DMS114 treated with DMSO at 0.1 percent for 48 hours (cell line): ENCODE measurements around the gene KLHL35.

Experiments
- DNase-seq: peaks from one replicate; lab custom pipeline; 2025; ENCODE audit not compliant: unreplicated experiment; lab: John Stamatoyannopoulos, UW

The KLHL35 gene

DNA sequence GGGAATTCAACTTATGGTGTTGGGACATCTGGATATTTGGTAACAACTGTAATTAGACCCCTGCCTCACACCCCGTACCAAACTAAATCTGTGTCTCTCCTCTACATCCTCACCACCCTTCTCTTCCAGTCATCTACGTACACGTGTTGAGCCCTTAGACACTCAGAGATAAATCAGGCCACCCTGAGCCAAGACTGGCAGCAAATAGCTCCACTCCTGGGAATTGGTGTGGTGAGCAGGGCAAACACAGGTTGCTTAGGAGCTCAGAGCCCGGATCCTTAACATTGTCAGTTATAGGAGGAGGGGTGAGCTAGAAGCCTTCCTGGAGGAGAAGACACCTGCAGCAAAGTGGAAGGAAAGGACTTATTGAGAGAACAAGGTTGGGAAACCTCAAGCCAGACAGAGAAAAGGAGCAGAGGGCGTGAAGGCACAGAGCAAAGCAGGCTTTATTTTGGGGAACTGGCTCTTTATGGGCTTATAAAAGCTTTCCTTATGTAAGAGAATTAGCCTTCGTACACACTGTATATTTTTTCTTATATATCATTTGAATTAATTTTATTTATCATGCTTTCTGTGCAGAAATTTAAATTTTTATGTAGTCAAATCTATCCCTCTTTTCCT, 36.9 kb upstream of the KLHL35 start:
- no peak for DNase-seq

- no peak for DNase-seq
Observed at GRCh38 chr11:75468534-75469340, 35.7 kb upstream of the KLHL35 start.

DNA sequence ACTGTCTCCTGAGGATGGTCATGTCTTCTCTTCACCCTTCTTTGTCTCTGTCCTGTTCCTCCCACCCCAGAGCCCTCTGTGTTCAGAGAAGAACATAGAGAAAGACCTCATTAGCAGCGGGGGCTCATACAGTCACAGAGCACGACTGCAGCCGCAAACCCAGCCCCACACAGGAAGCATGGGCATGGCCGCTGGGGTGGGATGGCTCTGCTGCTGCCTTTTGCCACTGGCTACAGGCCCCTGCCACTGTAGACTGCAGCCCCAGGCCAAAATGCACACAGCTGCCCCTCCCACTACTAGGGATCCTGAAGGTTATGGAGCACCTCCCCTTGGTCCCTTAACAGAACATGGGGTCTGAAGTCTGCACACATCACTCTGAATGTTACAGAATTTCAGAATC, 34.9 kb upstream of the KLHL35 start:
- no peak for DNase-seq

- no peak for DNase-seq
Observed at GRCh38 chr11:75467311-75467710, 34.3 kb upstream of the KLHL35 start.

GRCh38 chr11:75465701-75466531, 32.9 kb upstream of the KLHL35 start:
- DNase-seq: no peak

- DNase-seq: no peak
Observed at GRCh38 chr11:75463106-75463774, 30.2 kb upstream of the KLHL35 start.

DNA sequence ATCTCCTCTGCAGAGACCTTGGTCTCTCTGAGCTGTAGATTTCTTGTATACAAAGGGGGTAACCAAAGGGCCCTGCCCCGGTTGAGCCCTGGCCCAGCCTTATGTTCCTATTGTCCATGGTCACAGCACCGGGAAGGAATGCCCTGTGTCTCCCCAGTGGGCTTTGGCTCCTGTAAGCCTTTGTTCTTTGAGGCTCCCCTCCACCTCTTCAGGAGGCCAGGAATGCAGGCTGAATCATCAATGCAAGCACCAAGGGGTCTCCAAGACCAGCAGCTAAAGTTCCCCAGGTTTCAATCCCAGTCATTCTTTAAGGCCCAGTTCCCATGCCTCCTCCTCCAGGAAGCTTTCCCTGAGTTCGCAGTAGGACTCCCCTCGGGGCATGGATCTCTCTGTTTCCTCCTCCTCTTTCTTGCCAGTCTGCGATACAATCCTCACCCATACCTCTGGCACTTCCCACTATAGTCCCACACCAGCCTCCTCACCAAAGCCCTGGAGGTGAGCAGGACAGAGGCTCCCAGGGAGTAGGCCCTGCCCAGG, 29.2 kb upstream of the KLHL35 start:
- DNase-seq: no peak

DNA sequence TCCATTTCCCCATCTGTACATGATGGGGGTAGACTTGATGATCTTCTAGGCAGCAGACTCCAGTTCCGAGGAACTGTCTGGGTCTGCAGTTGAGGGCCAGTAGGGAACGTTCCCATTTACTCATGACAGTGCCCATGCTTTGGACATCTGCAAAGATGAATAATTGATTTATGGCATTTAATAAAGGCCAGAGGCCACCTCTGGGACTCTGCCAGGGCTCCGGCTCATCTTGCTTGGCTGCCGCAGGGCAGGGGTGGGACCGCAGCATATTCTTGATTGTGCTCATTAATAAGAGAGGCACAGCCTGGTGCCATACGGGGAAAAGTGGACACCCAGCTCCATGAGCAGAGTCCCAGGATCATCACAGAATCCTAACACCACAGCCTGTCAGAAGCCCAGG, 28.1 kb upstream of the KLHL35 start:
- no peak for DNase-seq

DNA sequence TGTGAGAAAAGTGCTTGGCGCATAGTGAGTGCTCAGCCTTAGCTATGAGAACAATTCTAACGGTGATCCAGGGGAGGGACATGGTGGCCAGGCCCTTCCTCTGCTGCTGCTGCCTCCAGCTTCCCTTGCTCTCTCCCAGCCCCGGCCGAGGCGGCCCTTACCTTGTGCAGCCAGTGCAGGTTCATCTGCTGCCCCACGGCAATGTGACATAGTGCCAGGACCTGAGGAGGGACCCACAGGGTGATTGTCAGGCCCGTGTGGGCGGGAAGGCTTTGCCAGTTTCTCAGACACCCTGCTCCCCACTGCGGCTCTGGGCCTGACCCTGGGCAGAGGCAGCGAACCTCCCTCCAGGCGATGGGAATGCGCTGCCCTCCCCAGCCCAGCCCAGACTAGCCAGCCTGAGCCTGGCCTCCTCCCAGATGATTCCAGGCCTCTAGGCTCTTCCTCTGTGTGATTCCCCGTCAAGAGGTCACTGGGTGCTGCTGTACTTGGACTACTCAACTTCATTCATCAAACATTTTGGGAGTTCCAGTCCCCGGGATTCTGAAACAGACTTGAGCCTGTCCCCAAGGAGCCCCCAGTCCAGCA, 23.7 kb upstream of the KLHL35 start:
- DNase-seq: no peak

GRCh38 chr11:75454987-75455386, 22.0 kb upstream of the KLHL35 start:
- no peak for DNase-seq

DNA sequence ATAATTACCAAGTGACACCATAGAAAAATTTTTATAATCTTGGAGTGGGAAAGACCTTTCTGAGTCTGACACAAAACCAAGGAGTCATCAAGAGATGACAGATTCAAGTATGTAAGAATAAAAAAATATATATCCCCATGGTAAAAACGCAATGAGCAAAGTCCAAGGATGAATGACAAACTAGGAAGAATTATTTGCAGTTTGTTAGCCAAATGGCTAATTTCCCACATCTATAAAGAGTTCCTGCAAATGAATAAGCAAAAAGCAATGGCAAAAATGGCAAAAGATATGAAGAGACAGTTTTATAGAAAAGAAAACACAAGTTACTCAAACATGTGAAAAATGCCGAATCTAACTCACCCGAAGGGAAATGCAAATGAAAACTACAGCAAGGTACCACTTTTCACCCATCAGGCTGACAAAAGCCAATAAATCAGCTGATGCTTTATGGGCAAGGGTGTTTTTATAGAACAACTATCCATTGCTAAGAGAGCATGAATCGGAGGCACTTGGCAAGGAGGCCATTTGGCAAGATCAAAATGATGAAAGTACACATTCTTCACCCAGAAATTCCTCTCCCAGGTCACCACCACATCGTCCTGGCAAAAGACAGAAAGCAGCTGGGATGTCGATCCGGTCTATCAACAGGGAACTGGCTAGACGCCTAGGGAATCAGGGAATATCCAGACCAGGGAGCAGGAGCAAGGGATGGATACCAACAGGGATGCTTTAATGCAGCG, 21.1 kb upstream of the KLHL35 start:
- no peak for DNase-seq

DNA sequence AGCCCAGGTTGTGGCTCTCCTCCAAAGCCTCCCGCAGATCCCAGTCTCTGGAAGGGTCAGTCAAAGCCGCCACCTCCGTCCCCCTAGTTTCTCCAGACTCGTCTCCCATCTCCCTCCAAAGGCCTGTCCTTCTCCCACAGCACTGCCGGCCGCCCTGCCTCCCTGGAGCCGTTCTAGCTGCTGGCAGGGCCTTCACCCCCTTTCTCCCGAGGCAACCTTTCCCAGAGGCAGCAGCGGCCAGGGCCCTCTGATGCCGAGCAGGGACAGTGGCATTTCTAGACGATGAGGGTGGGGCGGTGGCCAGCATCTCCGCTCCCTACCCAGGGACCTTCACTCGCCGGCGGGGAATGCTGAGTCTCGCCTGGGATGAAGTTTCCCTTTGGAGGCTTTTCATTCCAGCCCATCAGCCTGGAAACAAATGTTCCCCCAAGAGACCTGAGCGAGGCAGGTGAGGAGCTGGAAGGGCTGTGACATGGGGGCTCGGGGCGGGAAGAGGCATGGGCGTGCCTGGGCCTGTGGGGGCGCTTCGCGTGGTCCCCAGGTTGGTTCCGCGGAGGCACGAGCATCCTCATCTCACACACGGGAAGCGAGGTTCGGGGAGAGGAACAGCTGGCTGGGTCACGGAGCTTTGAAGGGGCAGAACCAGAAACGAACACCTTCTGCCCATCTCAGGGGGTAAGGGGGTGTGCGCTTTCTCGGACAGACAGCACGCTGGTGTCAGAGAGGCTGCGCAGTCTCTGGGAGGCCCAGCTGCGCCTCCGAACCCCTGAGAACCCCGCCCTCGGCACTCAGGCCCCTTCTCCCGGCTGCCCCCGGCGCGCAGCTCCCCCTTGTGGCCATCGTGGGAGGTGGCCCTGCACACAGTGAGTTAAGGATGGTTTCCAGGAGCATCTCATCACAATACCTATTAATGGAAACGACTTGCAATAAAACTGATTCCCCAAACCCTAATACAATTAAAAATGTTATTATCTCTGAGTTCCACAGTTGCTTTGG, 18.1 kb upstream of the KLHL35 start:
- DNase-seq: no peak

- no peak for DNase-seq
Observed at GRCh38 chr11:75450236-75450635, 17.2 kb upstream of the KLHL35 start.

- DNase-seq: no peak
Observed at GRCh38 chr11:75449776-75450175, 16.8 kb upstream of the KLHL35 start.

DNA sequence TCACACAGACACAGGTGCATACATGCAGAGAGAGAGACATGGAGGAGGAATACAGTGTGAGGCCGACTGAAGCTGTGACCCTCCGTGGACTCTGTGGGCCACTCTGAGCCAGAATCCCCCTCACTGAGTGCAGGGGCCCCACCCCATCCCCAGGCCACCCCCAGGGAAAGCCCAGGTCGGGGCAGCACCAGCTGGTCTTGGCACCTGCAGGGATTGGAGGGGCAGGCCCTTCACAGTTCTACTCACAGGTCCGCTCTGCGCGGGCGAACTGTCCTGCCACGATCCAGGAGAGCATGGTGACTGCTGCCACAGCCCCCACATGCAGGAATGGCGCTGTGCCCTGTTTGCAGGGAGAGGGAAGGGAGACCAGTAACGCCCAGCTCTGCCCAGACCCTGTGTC, 16.3 kb upstream of the KLHL35 start:
- no peak for DNase-seq

DNA sequence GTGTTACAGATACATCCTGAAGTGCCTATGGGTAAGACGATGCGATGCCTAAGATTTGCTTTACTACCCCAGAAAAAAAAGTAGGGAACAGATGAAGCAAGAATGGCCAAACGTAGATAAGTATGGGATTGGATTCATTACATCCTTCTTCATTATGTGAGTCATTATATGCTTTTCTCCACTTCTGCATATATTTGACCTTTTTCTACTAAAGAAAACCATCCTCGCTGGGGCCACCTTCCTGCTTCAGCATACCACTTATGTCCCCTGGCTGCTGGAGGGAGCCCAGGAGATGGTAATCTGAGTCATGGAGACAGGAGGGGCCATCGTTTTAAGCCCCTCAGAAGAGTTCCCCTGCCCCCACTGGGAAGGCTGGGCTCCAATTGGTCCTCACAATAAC, 14.4 kb upstream of the KLHL35 start:
- DNase-seq: no peak

GRCh38 chr11:75445315-75445953, 12.4 kb upstream of the KLHL35 start:
- peak; percentile 34 for DNase-seq

DNA sequence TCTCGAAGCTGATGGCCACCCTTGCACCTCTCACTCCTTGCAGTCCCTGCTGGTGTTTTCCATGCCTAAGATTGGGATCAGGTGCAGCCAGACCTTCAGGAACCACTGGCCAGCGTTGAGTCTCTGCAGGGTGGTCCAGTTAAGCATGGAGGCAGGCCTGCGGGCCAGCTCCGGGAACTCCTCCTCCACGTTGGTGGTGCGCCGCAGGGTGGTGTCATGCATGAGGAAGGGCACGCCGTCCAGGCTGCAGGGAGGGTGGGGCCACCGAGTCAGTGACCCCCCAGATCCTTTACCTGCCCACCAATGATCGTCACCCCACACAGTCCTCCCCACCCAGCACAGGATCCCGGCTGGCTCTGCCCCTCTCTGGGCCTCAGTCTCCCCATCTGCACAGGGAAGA, 10.0 kb upstream of the KLHL35 start:
- no peak for DNase-seq
